HG03064 (cell line): ENCODE data around the gene HDDC3.

ENCODE experiments used
- ATAC-seq: cut with Tn5 transposase; IDR thresholded peaks from one replicate; pipeline ENCODE4 v1.9.1; 2021; ENCODE audit warnings: low read depth; ENCODE audit not compliant: unreplicated experiment

HDDC3 gene

GRCh38 chr15:90881181-90881977, 51.0 kb downstream of the HDDC3 start:
- ATAC-seq: no peak

- no peak for ATAC-seq
Measured at GRCh38 chr15:90880381-90881145, 51.8 kb downstream of the HDDC3 start.
